ENCODE results near the gene ZNF536. TPM values are rescaled to one million over a fixed set of nuclear protein-coding genes. Genes with fewer than 3 reads are reported as not detected.

Gene ZNF536
- polyA plus RNA-seq, 1 donor (not counting 4 experiments of a cell fraction or from before 2014, with no cell fraction given), result not detected

DNA sequence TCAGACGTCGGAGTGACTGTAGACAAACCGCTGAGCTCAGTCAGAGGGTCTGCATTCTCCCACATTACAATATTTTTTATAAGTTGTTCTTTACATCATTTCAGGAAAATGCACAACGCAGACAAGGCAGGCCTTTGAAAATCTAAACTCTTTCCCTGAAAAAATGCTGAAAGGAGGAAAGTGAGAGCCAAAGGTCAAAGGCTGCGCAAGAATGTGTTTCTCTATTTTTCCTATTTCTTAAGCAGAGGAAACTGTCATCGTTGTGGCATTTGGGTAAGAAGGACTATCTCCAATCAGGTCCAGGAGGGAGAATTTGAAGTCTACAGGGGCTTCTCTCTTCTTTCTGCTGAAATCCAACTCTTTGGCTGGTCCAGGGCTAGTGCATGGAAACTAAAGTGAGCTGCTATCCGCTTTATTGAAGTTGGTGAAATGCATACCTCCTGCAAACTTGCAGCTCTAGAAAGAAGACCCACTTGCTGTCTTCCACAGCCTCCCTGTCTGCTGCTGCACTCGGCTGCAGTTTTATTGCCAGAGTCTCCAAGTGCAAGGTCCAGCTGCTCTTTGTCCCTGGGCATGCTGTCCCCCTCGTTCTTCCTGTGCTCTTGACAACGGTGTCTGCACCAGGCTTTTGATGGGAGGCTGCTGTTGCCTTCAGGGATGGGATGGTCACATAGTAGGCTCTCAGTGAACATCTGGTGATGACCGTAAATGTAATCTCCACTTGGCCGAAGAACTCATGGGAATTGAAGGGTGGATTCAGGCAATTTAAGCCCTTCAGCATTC lies 31.2 kb downstream of the ZNF536 start:
- dilution Hi-C loops (cut with MboI; ENCODE audit: extremely low pct_ligation_motif_present, low sequenced_read_pairs), result no loop called here
- H3K4me1 ChIP-seq (ENCODE audit: control insufficient read depth, extremely low read depth, insufficient read depth, low read length), result no peaks in the 10 kb centered on the region
- no peaks in the 10 kb centered on the region for H3K36me3 ChIP-seq (ENCODE audit: control insufficient read depth in 2 of 2, extremely low read depth in 1 of 2, insufficient read depth in 2 of 2, low read length in 2 of 2)
- H3K9me1 ChIP-seq (ENCODE audit: control insufficient read depth, extremely low read depth, insufficient read depth, low read length), result no peaks in the 10 kb centered on the region
- DNase-seq (ENCODE audit: low read depth, low spot score) (no peak), FAIRE-seq (no peak)
- H3K27me3 ChIP-seq (ENCODE audit: control insufficient read depth, extremely low read depth, insufficient read depth, low read length), result no peaks in the 10 kb centered on the region
- no peak overlapping the region for H2AFZ ChIP-seq (ENCODE audit: control insufficient read depth, low read length)
- H3K4me3 ChIP-seq (ENCODE audit: control insufficient read depth in 2 of 3, extremely low read depth in 1 of 3, insufficient read depth in 2 of 3, low read depth in 1 of 3, low read length in 3 of 3), result no peak overlapping the region
- TF ChIP-seq EZH2 (IDR thresholded peaks at IDR 0.05; ENCODE audit: low read length), result no peak
- no peak for TF ChIP-seq CTCF (optimal IDR thresholded peaks at IDR 0.05 in 1 of 3, IDR thresholded peaks at IDR 0.05 in 1 of 3, conservative IDR thresholded peaks at IDR 0.05 in 1 of 3; ENCODE audit: extremely low read depth in 1 of 3, insufficient read depth in 2 of 3, low read length in 3 of 3)
- H3K9me3 ChIP-seq (ENCODE audit: control insufficient read depth, low read depth, low read length), result peaks cover 1% of the 10 kb centered on the region
- no peaks in the 10 kb centered on the region for H3K79me2 ChIP-seq (ENCODE audit: control insufficient read depth, insufficient read depth, low read length)
- H3K9ac ChIP-seq (ENCODE audit: control insufficient read depth, extremely low read depth, insufficient read depth, low read length), result no peak overlapping the region
- H3K4me2 ChIP-seq (ENCODE audit: control insufficient read depth, extremely low read depth, insufficient read depth, low read depth, low read length), result no peak overlapping the region
- no peak overlapping the region for H3K27ac ChIP-seq (ENCODE audit: control insufficient read depth, insufficient read depth, low read length)
- H4K20me1 ChIP-seq (ENCODE audit: control insufficient read depth, extremely low read depth, insufficient read depth, low read length), result no peaks in the 10 kb centered on the region

DNA sequence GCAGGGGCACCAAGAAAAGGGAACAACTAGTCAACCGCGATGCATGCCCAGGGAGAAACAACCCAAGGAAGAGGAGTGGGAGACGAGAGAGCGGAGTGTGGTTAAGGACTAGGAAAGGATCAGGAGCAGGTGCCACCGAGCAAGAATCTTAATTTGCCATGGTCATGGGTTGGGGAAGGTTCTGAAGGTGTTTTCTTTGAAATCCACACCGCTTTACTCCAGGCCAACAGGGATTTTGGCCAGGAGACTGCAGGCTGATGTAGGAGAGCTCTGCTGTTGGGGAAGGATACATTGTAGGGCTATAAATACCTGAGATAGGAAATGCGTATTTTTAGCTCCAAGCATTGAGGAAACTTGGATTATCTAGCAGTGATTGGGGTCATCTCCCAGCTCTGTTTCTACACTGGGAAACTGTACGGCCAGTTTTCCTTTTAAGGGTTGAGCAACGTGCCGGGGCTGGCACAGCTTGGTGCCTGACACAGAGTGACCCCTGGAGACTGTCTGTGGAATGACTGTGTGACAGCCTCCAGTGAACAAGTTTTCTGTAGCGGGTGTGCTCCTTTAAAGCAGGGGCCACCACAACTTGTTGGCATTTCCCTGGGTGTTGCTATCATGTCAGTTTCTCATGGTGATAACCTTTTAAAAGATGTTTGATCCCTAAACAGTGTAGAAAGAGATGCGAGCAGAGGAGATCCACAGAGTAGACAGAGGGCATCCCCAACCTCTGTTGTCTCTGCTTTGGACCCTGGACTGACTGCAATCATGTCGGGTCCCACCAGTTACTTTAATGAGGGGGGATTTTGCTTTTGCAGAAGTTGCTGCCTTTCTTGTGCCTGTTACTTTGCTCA lies 34.3 kb downstream of the ZNF536 start:
- no peaks in the 10 kb centered on the region for H3K4me1 ChIP-seq (ENCODE audit: control insufficient read depth, extremely low read depth, insufficient read depth, low read length)
- H3K27ac ChIP-seq (ENCODE audit: control insufficient read depth, insufficient read depth, low read length), result no peak overlapping the region
- peaks cover 1% of the 10 kb centered on the region for H3K9me3 ChIP-seq (ENCODE audit: control insufficient read depth, low read depth, low read length)
- no peaks in the 10 kb centered on the region for H3K36me3 ChIP-seq (ENCODE audit: control insufficient read depth in 2 of 2, extremely low read depth in 1 of 2, insufficient read depth in 2 of 2, low read length in 2 of 2)
- H3K9ac ChIP-seq (ENCODE audit: control insufficient read depth, extremely low read depth, insufficient read depth, low read length), result no peak overlapping the region
- TF ChIP-seq CTCF (optimal IDR thresholded peaks at IDR 0.05 in 1 of 3, IDR thresholded peaks at IDR 0.05 in 1 of 3, conservative IDR thresholded peaks at IDR 0.05 in 1 of 3; ENCODE audit: extremely low read depth in 1 of 3, insufficient read depth in 2 of 3, low read length in 3 of 3), result peak in 2 of 3 experiments; percentile 5 to 24
- no peak for TF ChIP-seq EZH2 (IDR thresholded peaks at IDR 0.05; ENCODE audit: low read length)
- no peak overlapping the region for H3K4me2 ChIP-seq (ENCODE audit: control insufficient read depth, extremely low read depth, insufficient read depth, low read depth, low read length)
- DNase-seq (ENCODE audit: low read depth, low spot score) (no peak), FAIRE-seq (no peak)
- H3K79me2 ChIP-seq (ENCODE audit: control insufficient read depth, insufficient read depth, low read length), result no peaks in the 10 kb centered on the region
- no peak overlapping the region for H2AFZ ChIP-seq (ENCODE audit: control insufficient read depth, low read length)
- H3K9me1 ChIP-seq (ENCODE audit: control insufficient read depth, extremely low read depth, insufficient read depth, low read length), result no peaks in the 10 kb centered on the region
- no peaks in the 10 kb centered on the region for H3K27me3 ChIP-seq (ENCODE audit: control insufficient read depth, extremely low read depth, insufficient read depth, low read length)
- dilution Hi-C loops (cut with MboI; ENCODE audit: extremely low pct_ligation_motif_present, low sequenced_read_pairs), result no loop called here
- no peak overlapping the region for H3K4me3 ChIP-seq (ENCODE audit: control insufficient read depth in 2 of 3, extremely low read depth in 1 of 3, insufficient read depth in 2 of 3, low read depth in 1 of 3, low read length in 3 of 3)
- no peaks in the 10 kb centered on the region for H4K20me1 ChIP-seq (ENCODE audit: control insufficient read depth, extremely low read depth, insufficient read depth, low read length)

Measured in keratinocyte (primary cell).